ENCODE measurements around the gene MLLT3.

MLLT3 gene

DNA sequence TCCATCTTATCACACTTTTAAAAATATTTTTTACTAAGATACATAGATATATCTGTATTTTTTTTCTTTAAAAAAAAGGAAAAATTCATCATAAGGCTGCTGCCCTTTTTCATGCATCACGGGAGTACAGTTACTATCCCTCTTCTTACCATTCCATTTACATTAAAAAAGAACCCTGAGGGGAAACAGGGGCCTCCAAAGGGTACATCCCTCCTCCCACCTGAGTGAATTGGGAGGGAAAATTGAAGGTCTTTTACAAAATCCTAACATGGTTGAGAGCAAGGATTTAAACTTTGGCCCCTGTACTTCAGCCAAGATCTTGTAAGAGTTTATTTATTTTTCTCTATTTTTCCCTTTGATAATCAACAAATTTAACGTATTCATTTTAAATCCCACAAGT lies 319.2 kb downstream of the MLLT3 start:
- no peak for DNase-seq (ENCODE audit: low spot score)

DNA sequence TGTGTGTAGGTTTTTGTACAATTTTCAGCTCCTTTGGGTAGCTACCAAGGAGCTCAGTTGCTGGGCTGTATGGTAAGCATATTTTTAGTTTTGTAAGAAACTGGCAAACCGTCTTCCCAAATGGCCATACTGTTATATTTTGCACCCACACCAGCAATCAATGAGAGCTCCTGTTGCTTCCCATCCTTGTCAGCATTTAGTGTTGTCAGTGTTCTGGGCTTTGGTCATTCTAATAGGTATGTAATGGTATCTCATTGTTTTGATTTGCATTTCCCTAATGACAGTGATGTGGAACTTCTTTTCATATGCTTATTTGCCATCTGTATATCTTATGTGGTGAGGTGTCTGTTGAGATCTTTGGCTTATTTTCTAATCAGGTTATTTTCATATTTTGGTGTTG lies 320.1 kb downstream of the MLLT3 start:
- DNase-seq (ENCODE audit: low spot score), result no peak

DNA sequence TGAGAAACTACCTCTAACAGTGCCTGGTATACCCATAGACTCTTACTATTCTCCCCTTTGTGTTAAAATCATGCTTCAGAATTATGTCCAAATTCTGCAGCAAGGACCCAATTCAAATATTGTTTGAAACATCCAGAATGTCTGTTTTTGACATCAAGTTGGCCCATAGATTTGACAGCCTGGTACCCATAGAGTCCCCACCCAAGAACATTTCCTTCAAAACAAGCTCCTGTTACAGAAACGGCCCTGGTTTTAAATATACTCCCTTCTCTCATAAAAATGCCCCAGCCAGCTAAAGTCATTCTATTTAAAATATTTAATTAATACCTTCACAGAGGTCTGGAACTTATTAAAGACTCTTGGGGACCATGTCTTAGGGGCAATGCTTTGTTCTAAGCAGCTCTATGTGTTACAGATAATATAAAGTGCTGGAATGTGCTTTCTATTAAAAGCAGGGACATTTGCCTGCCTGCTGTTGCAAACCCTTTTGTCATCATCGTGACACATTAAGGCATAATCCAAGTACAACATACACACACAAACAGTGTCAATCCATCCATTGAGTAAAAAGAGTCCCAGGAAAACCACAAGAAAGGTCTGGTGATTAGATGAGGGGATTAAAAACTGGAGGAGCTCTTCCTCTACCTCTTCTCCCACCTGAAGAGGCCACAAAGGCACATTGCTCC lies 321.7 kb downstream of the MLLT3 start:
- DNase-seq (ENCODE audit: low spot score), result no peak

DNA sequence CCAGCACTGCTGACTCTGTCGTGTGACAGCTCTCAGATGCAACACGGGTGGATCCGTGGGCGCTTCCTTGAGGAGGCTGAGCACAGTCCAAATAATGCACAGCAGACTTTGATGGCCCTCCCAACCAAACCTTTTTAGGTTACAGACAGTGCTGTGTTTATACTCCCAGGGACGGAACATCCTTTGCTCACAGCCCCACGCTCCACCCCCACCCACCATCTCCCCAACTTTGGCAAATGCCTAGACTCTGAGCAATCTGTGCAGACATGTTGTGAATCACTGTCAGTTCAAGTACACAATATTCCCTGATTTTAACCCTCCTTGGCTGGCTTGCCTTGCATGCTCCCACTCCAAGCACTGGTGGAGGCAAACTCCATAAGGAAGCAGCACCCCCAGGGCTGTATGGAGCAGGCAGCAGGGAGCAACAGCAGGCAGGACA lies 324.6 kb downstream of the MLLT3 start:
- peak; percentile 42 for DNase-seq (ENCODE audit: low spot score)

DNA sequence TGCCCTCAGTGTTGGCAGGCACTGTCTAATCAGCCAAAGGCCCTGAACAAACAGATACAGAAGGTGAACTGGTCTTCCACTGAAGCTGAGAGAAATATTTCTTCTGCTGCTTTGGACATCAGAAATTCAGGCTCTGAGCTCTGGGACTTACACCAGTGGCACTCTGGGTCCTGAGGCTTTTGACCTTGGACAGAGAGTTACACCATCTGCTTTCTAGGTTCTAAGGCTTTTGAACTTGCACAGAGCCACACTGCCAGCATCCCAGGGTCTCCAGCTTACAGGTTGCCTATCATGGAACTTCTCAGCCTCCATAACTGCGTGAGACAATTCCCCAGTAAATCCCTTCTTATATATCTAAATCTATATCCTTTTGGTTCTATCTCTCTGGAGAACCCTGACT lies 326.7 kb downstream of the MLLT3 start:
- DNase-seq (ENCODE audit: low spot score), result no peak

DNA sequence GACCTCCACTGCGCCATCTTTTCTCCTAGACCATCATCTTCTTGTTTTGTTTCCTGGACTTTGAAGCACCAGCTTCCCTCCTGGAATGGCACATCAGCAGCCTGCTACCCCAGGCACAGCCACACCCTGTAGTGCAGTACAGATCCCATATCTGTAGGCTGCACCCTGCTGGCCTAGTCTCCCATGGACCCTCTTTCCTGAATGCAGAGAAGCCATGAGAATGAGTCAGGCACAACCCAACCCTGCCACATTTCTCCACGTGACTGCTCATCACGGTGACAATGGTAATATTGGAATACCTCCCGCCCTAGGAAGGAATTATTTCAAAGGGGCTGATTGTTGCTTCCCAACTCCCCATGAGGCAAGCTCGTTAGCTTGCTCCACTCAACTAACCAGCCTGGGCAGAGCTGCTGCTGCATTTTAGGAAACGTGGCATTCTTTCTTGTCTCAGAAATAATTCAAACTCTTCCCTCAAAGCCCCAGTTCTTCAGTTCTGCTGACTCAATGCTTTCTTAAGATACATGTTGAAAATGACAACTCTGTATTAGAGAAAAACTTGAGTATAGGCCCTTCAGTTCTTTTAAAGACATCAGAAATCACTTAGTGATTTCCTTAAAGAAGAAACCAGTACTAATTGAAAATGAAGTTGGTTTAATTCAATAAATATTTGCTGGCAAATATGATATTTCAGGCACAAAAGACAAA lies 328.1 kb downstream of the MLLT3 start:
- DNase-seq (ENCODE audit: low spot score), result no peak

DNA sequence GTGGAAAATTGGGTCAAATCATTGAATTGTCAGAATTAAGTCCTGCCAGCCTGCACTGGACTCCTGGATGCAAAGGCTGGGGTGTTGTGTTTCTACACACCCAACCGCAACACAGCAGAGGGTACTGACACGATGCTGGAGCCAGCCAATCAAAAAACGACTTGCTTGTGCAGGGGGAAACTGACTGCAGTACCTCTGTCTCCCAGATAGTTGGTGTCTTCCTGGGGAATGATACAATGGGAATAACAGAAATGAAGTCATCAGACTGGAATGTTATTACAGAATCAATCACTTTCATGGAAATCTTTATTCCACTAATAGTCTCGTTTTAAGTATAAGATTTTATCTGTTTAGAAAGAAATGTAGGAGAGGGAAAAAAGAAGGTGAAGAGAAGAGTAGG lies 330.3 kb downstream of the MLLT3 start:
- DNase-seq (ENCODE audit: low spot score), result peak; percentile 68
